ENCODE data around the gene SLC25A51.

The SLC25A51 gene

GRCh38 chr9:37938121-37938891, 34.4 kb upstream of the SLC25A51 start:
- Histone ChIP-seq H4K20me1 (no peaks in the 10 kb centered on the region), H3K9me3 (no peaks in the 10 kb centered on the region), H3K27me3 (no peaks in the 10 kb centered on the region), H3K4me3 (no peak overlapping the region), H3K27ac (no peak overlapping the region), H3K36me3 (no peaks in the 10 kb centered on the region), H3K9ac (no peak overlapping the region), H3K4me2 (no peak overlapping the region), H3K4me1 (no peaks in the 10 kb centered on the region)
- TF ChIP-seq Cebpa-rat (IDR thresholded peaks at IDR 0.05), result no peak

- Histone ChIP-seq H3K4me1 (no peaks in the 10 kb centered on the region), H3K27ac (no peak overlapping the region), H3K36me3 (no peaks in the 10 kb centered on the region), H4K20me1 (no peaks in the 10 kb centered on the region), H3K9me3 (no peaks in the 10 kb centered on the region), H3K27me3 (no peaks in the 10 kb centered on the region), H3K9ac (no peak overlapping the region), H3K4me2 (no peak overlapping the region), H3K4me3 (no peak overlapping the region)
- TF ChIP-seq Cebpa-rat (IDR thresholded peaks at IDR 0.05), result no peak
Observed at GRCh38 chr9:37937366-37937765, 33.4 kb upstream of the SLC25A51 start.

GRCh38 chr9:37936965-37937364, 33.0 kb upstream of the SLC25A51 start:
- no peak overlapping the region for H3K9ac ChIP-seq
- H3K4me2 ChIP-seq, result no peak overlapping the region

GRCh38 chr9:37936376-37936775, 32.4 kb upstream of the SLC25A51 start:
- no peak for TF ChIP-seq Cebpa-rat (IDR thresholded peaks at IDR 0.05)
- H4K20me1 ChIP-seq, result no peaks in the 10 kb centered on the region
- H3K27me3 ChIP-seq, result no peaks in the 10 kb centered on the region
- H3K4me2 ChIP-seq, result no peak overlapping the region
- no peak overlapping the region for H3K4me3 ChIP-seq
- no peaks in the 10 kb centered on the region for H3K4me1 ChIP-seq
- H3K27ac ChIP-seq, result no peak overlapping the region
- H3K9me3 ChIP-seq, result no peaks in the 10 kb centered on the region
- H3K36me3 ChIP-seq, result no peaks in the 10 kb centered on the region
- no peak overlapping the region for H3K9ac ChIP-seq

More at GRCh38 chr9:37936965-37937364, 33.0 kb upstream of the SLC25A51 start:
- no peak overlapping the region for H3K4me3 ChIP-seq
- no peaks in the 10 kb centered on the region for H3K27me3 ChIP-seq
- no peak for TF ChIP-seq Cebpa-rat (IDR thresholded peaks at IDR 0.05)
- no peaks in the 10 kb centered on the region for H3K9me3 ChIP-seq
- H3K36me3 ChIP-seq, result no peaks in the 10 kb centered on the region
- no peaks in the 10 kb centered on the region for H3K4me1 ChIP-seq
- H3K27ac ChIP-seq, result no peak overlapping the region
- no peaks in the 10 kb centered on the region for H4K20me1 ChIP-seq

- no peaks in the 10 kb centered on the region for H3K27me3 ChIP-seq
- no peak for TF ChIP-seq Cebpa-rat (IDR thresholded peaks at IDR 0.05)
- H3K4me2 ChIP-seq, result no peak overlapping the region
- H3K9ac ChIP-seq, result no peak overlapping the region
- H4K20me1 ChIP-seq, result no peaks in the 10 kb centered on the region
- H3K9me3 ChIP-seq, result peaks cover 9% of the 10 kb centered on the region
- no peaks in the 10 kb centered on the region for H3K36me3 ChIP-seq
- no peaks in the 10 kb centered on the region for H3K4me1 ChIP-seq
- H3K4me3 ChIP-seq, result no peak overlapping the region
- no peak overlapping the region for H3K27ac ChIP-seq
Observed at GRCh38 chr9:37935096-37935495, 31.2 kb upstream of the SLC25A51 start.

GRCh38 chr9:37931592-37931991, 27.7 kb upstream of the SLC25A51 start:
- H3K9me3 ChIP-seq, result peaks cover 9% of the 10 kb centered on the region

GRCh38 chr9:37929441-37929895, 25.5 kb upstream of the SLC25A51 start:
- no peak for TF ChIP-seq Cebpa-rat (IDR thresholded peaks at IDR 0.05)
- peaks cover 41% of the 10 kb centered on the region for H3K4me1 ChIP-seq
- H3K36me3 ChIP-seq, result no peaks in the 10 kb centered on the region
- no peaks in the 10 kb centered on the region for H3K27me3 ChIP-seq
- peak overlapping the region; percentile 27; the same call in 1 of the 2 replicates for H3K27ac ChIP-seq
- H3K4me3 ChIP-seq, result no peak overlapping the region
- no peak overlapping the region for H3K9ac ChIP-seq
- H3K9me3 ChIP-seq, result peaks cover 9% of the 10 kb centered on the region
- H4K20me1 ChIP-seq, result no peaks in the 10 kb centered on the region
- H3K4me2 ChIP-seq, result peak overlapping the region; percentile 74

More at GRCh38 chr9:37931592-37931991, 27.7 kb upstream of the SLC25A51 start:
- no peak overlapping the region for H3K4me3 ChIP-seq
- H4K20me1 ChIP-seq, result no peaks in the 10 kb centered on the region
- no peak overlapping the region for H3K27ac ChIP-seq
- no peak overlapping the region for H3K4me2 ChIP-seq
- H3K27me3 ChIP-seq, result no peaks in the 10 kb centered on the region
- no peaks in the 10 kb centered on the region for H3K36me3 ChIP-seq
- peaks cover 35% of the 10 kb centered on the region for H3K4me1 ChIP-seq
- H3K9ac ChIP-seq, result no peak overlapping the region
- TF ChIP-seq Cebpa-rat (IDR thresholded peaks at IDR 0.05), result no peak

GRCh38 chr9:37928552-37929430, 24.9 kb upstream of the SLC25A51 start:
- Histone ChIP-seq H3K9me3 (peaks cover 9% of the 10 kb centered on the region), H3K36me3 (no peaks in the 10 kb centered on the region), H3K4me3 (no peak overlapping the region), H3K4me1 (peaks cover 41% of the 10 kb centered on the region), H4K20me1 (no peaks in the 10 kb centered on the region), H3K27ac (peak overlapping the region; percentile 27; the same call in 1 of the 2 replicates), H3K9ac (no peak overlapping the region), H3K4me2 (peak overlapping the region; percentile 74), H3K27me3 (no peaks in the 10 kb centered on the region)
- no peak for TF ChIP-seq Cebpa-rat (IDR thresholded peaks at IDR 0.05)

- H3K36me3 ChIP-seq, result no peaks in the 10 kb centered on the region
- no peak overlapping the region for H3K9ac ChIP-seq
- peak overlapping the region; percentile 10; the same call in 1 of the 2 replicates for H3K27ac ChIP-seq
- H3K9me3 ChIP-seq, result peaks cover 9% of the 10 kb centered on the region
- no peaks in the 10 kb centered on the region for H3K27me3 ChIP-seq
- TF ChIP-seq Cebpa-rat (IDR thresholded peaks at IDR 0.05), result no peak
- no peaks in the 10 kb centered on the region for H4K20me1 ChIP-seq
- H3K4me3 ChIP-seq, result no peak overlapping the region
- peak overlapping the region; percentile 74 for H3K4me2 ChIP-seq
- peaks cover 41% of the 10 kb centered on the region for H3K4me1 ChIP-seq
Observed at GRCh38 chr9:37927601-37928551, 23.9 kb upstream of the SLC25A51 start.

Data from BLaER1 (cell line).